ENCODE measurements around the gene SSNA1. TPM values are rescaled to one million over a fixed set of nuclear protein-coding genes. Genes with fewer than 3 reads are reported as not detected.
"Not testable (repeated sequence)": the region's sequence is repeated elsewhere in the genome, so short reads cannot be mapped to it uniquely, and the experiment has no call there.

The SSNA1 gene
- total RNA-seq, 1 donor from 2014 or later = 52.7 TPM

GRCh38 chr9:137236936-137237421, 48.5 kb downstream of the SSNA1 start:
- H3K4me3 Mint-ChIP-seq (ENCODE audit: unreplicated experiment) = no peak overlapping the region
- no peak overlapping the region for H3K27ac Mint-ChIP-seq (ENCODE audit: unreplicated experiment)
- Histone ChIP-seq H3K9me3 (ENCODE audit: insufficient read depth, low read depth, low read length) (no peaks in the 10 kb centered on the region), H3K79me2 (ENCODE audit: insufficient read depth, low read length) (peaks cover 27% of the 10 kb centered on the region), H4K20me1 (ENCODE audit: insufficient read depth, low read length) (peaks cover 29% of the 10 kb centered on the region), H3K27me3 (ENCODE audit: insufficient read depth, low read length) (no peaks in the 10 kb centered on the region), H3K27ac (ENCODE audit: low read depth, low read length) (no peak overlapping the region), H3K4me3 (ENCODE audit: insufficient read depth, low read depth, low read length) (no peak overlapping the region), H3K9ac (ENCODE audit: low read length) (no peak overlapping the region), H2AFZ (ENCODE audit: low read depth, low read length) (no peak overlapping the region), H3K4me1 (ENCODE audit: insufficient read depth, low read length) (peaks cover 7% of the 10 kb centered on the region), H3K4me2 (ENCODE audit: low read length) (peak overlapping the region; percentile 54), H3K36me3 (ENCODE audit: insufficient read depth, low read length) (no peaks in the 10 kb centered on the region)
- FAIRE-seq (no peak), DNase-seq (ENCODE audit: low read depth) (no peak)
- H3K27me3 Mint-ChIP-seq (ENCODE audit: low read depth, unreplicated experiment) = no peaks in the 10 kb centered on the region
- H3K9me3 Mint-ChIP-seq (ENCODE audit: unreplicated experiment) = no peaks in the 10 kb centered on the region
- no peak for TF ChIP-seq CTCF (IDR thresholded peaks at IDR 0.05; ENCODE audit: insufficient read depth, low read depth, low read length)
- no peak for TF ChIP-seq EZH2 (IDR thresholded peaks at IDR 0.05; ENCODE audit: insufficient read depth, low read length)
- H3K4me1 Mint-ChIP-seq (ENCODE audit: low read depth, unreplicated experiment) = peaks cover 1% of the 10 kb centered on the region
- H3K36me3 Mint-ChIP-seq (ENCODE audit: low read depth, unreplicated experiment) = peaks cover under 1% of the 10 kb centered on the region

- peak overlapping the region; percentile 20 for H3K4me3 Mint-ChIP-seq (ENCODE audit: unreplicated experiment)
Measured at GRCh38 chr9:137237759-137238726, 49.6 kb downstream of the SSNA1 start.

GRCh38 chr9:137239541-137240200, 51.2 kb downstream of the SSNA1 start:
- H3K4me3 ChIP-seq (ENCODE audit: insufficient read depth, low read depth, low read length) = peak overlapping the region; percentile 80
- peak overlapping the region; percentile 87 for H3K27ac ChIP-seq (ENCODE audit: low read depth, low read length)
- H3K4me1 Mint-ChIP-seq (ENCODE audit: low read depth, unreplicated experiment) = peaks cover 19% of the 10 kb centered on the region
- peaks cover 54% of the 10 kb centered on the region for H3K79me2 ChIP-seq (ENCODE audit: insufficient read depth, low read length)
- H2AFZ ChIP-seq (ENCODE audit: low read depth, low read length) = peak overlapping the region; percentile 71
- not testable (repeated sequence) for H3K27me3 Mint-ChIP-seq (ENCODE audit: low read depth, unreplicated experiment); H3K27me3 ChIP-seq (ENCODE audit: insufficient read depth, low read length); H3K36me3 ChIP-seq (ENCODE audit: insufficient read depth, low read length); H3K9me3 Mint-ChIP-seq (ENCODE audit: unreplicated experiment); H3K9me3 ChIP-seq (ENCODE audit: insufficient read depth, low read depth, low read length); H3K36me3 Mint-ChIP-seq (ENCODE audit: low read depth, unreplicated experiment); FAIRE-seq; DNase-seq (ENCODE audit: low read depth)
- peaks cover 25% of the 10 kb centered on the region for H3K4me1 ChIP-seq (ENCODE audit: insufficient read depth, low read length)
- peak overlapping the region; percentile 85 for H3K9ac ChIP-seq (ENCODE audit: low read length)
- peak overlapping the region; percentile 93 for H3K4me2 ChIP-seq (ENCODE audit: low read length)
- peaks cover 56% of the 10 kb centered on the region for H4K20me1 ChIP-seq (ENCODE audit: insufficient read depth, low read length)
- peak overlapping the region; percentile 86 for H3K27ac Mint-ChIP-seq (ENCODE audit: unreplicated experiment)
- peak overlapping the region; percentile 84 for H3K4me3 Mint-ChIP-seq (ENCODE audit: unreplicated experiment)

More at GRCh38 chr9:137237759-137238726, 49.6 kb downstream of the SSNA1 start:
- no peak overlapping the region for H3K9ac ChIP-seq (ENCODE audit: low read length)
- Mint-ChIP-seq H3K27ac (ENCODE audit: unreplicated experiment) (peak overlapping the region; percentile 75), H3K27me3 (ENCODE audit: low read depth, unreplicated experiment) (no peaks in the 10 kb centered on the region), H3K4me1 (ENCODE audit: low read depth, unreplicated experiment) (peaks cover 10% of the 10 kb centered on the region), H3K36me3 (ENCODE audit: low read depth, unreplicated experiment) (peaks cover 8% of the 10 kb centered on the region), H3K9me3 (ENCODE audit: unreplicated experiment) (no peaks in the 10 kb centered on the region)
- H3K9me3 ChIP-seq (ENCODE audit: insufficient read depth, low read depth, low read length) = no peaks in the 10 kb centered on the region
- peaks cover 37% of the 10 kb centered on the region for H3K79me2 ChIP-seq (ENCODE audit: insufficient read depth, low read length)
- H3K36me3 ChIP-seq (ENCODE audit: insufficient read depth, low read length) = peaks cover 6% of the 10 kb centered on the region
- no peaks in the 10 kb centered on the region for H3K27me3 ChIP-seq (ENCODE audit: insufficient read depth, low read length)
- H4K20me1 ChIP-seq (ENCODE audit: insufficient read depth, low read length) = peaks cover 40% of the 10 kb centered on the region
- H3K4me2 ChIP-seq (ENCODE audit: low read length) = peak overlapping the region; percentile 93
- TF ChIP-seq CTCF (IDR thresholded peaks at IDR 0.05; ENCODE audit: insufficient read depth, low read depth, low read length) (no peak), EZH2 (IDR thresholded peaks at IDR 0.05; ENCODE audit: insufficient read depth, low read length) (no peak)
- H3K4me3 ChIP-seq (ENCODE audit: insufficient read depth, low read depth, low read length) = no peak overlapping the region
- no peak overlapping the region for H2AFZ ChIP-seq (ENCODE audit: low read depth, low read length)
- peaks cover 18% of the 10 kb centered on the region for H3K4me1 ChIP-seq (ENCODE audit: insufficient read depth, low read length)
- H3K27ac ChIP-seq (ENCODE audit: low read depth, low read length) = no peak overlapping the region
- no peak for DNase-seq (ENCODE audit: low read depth)
- FAIRE-seq = no peak
